ENCODE results near the gene MYO7B. TPM values are rescaled to one million over a fixed set of nuclear protein-coding genes. Genes with fewer than 3 reads are reported as not detected.

Gene MYO7B
- polyA plus RNA-seq, 1 of the 3 experiments (the other 2 are of a cell fraction) = 0.08 TPM

DNA sequence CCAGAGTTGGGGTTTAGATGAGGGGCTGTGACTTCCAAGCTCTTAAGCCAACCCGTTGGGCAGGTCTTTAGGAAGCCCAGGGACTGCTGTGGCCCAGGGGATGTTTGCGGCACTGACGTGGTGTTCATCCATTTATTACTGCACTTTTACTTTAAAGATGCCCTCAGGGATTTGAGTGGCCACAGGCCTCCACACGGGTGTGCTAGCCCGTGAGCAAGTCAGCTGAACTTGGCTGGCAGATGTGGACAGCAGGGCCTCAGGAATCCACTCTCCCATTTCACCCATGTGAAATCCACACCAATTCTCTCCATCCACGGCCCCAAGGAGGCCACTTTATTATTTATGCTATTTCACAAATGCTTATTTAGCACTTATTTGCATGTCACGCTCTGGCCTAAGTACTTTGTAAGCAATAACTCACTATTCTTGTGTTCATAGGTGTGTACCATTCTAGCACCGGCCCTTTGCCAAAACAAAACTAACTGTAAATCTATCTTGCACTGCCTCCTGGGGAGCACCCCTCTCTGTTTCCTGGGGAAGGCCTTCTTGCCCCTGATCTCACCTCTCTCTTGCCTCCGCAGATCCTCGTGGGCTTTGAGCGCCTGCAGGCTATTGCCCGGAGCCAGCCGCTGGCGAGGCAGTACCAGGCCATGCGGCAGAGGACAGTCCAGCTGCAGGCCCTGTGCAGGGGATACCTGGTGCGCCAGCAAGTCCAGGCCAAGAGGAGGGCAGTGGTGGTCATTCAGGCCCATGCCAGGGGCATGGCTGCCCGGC, 71.3 kb downstream of the MYO7B start (continued):
- no peak for TF ChIP-seq RCOR1 (IDR thresholded peaks at IDR 0.05; ENCODE audit: low read length)
- no peak for TF ChIP-seq GATA2 (CRISPR knock-in tag; IDR thresholded peaks at IDR 0.05)
- no peak for TF ChIP-seq RFX5 (IDR thresholded peaks at IDR 0.05; ENCODE audit: low read length)
- no peak for TF ChIP-seq YY1 (IDR thresholded peaks at IDR 0.05; ENCODE audit: low read depth)
- TF ChIP-seq ZBTB33 (IDR thresholded peaks at IDR 0.05; ENCODE audit: borderline replicate concordance, low read depth) = no peak
- TF ChIP-seq POLR2AphosphoS5 (IDR thresholded peaks at IDR 0.05; ENCODE audit: low read depth, low read length) = no peak

DNA sequence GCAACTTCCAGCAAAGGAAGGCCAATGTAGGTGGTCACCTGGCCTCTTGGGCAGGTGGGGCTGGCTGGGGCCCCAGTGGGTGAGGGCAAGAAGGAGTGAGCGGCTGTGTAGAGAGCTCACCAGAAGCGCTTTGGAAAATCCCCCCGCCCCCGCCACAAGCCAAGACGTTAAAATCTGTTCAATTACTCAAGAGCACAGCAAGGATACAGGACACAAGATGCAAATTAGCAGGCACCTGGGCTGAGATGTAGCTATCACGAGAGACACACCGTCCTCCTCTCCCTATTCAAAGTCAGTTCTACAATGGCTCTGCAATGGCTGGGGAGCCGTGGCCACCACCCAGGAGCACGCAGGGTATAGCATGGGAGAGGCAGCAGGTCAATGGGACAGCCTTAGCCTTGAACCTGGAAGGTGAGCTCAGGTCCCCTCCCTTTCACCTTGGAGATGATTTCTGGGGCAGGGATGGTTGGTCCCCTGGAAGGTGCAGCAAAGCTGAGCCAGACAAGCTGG, 72.0 kb downstream of the MYO7B start:
- DNase-seq = no peak
- TF ChIP-seq, protein P1, sequence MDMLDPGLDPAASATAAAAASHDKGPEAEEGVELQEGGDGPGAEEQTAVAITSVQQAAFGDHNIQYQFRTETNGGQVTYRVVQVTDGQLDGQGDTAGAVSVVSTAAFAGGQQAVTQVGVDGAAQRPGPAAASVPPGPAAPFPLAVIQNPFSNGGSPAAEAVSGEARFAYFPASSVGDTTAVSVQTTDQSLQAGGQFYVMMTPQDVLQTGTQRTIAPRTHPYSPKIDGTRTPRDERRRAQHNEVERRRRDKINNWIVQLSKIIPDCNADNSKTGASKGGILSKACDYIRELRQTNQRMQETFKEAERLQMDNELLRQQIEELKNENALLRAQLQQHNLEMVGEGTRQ (IDR thresholded peaks at IDR 0.05; ENCODE audit: borderline replicate concordance, low read depth, low read length) = no peak
- TF ChIP-seq YY1 (IDR thresholded peaks at IDR 0.05; ENCODE audit: low read depth) (no peak), POLR2AphosphoS5 (IDR thresholded peaks at IDR 0.05; ENCODE audit: low read depth, low read length) (no peak), CHD2 (IDR thresholded peaks at IDR 0.05; ENCODE audit: low read length, partially characterized antibody) (no peak), RXRA (IDR thresholded peaks at IDR 0.05; ENCODE audit: borderline replicate concordance, low read depth) (no peak), FOSL2 (IDR thresholded peaks at IDR 0.05; ENCODE audit: borderline replicate concordance, low read depth) (no peak), JUND (IDR thresholded peaks at IDR 0.05) (no peak), TCF12 (IDR thresholded peaks at IDR 0.05) (no peak), GATA2 (CRISPR knock-in tag; IDR thresholded peaks at IDR 0.05) (no peak), MXI1 (IDR thresholded peaks at IDR 0.05; ENCODE audit: low read depth, low read length) (no peak), SIN3A (IDR thresholded peaks at IDR 0.05; ENCODE audit: borderline replicate concordance, low read depth, low read length) (no peak), PBX3 (IDR thresholded peaks at IDR 0.05) (no peak), EZH2phosphoT487 (IDR thresholded peaks at IDR 0.05; ENCODE audit: borderline replicate concordance, low read depth) (no peak), NRF1 (IDR thresholded peaks at IDR 0.05; ENCODE audit: low read depth, low read length) (no peak), CTCF (IDR thresholded peaks at IDR 0.05) (no peak)
- TF ChIP-seq, protein P2, sequence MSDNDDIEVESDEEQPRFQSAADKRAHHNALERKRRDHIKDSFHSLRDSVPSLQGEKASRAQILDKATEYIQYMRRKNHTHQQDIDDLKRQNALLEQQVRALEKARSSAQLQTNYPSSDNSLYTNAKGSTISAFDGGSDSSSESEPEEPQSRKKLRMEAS (IDR thresholded peaks at IDR 0.05; ENCODE audit: low read depth) = no peak
- TF ChIP-seq, protein P3, sequence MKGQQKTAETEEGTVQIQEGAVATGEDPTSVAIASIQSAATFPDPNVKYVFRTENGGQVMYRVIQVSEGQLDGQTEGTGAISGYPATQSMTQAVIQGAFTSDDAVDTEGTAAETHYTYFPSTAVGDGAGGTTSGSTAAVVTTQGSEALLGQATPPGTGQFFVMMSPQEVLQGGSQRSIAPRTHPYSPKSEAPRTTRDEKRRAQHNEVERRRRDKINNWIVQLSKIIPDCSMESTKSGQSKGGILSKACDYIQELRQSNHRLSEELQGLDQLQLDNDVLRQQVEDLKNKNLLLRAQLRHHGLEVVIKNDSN (IDR thresholded peaks at IDR 0.05; ENCODE audit: borderline replicate concordance, low read depth) = no peak

More for the DNA sequence above, 72.0 kb downstream of the MYO7B start:
- Histone ChIP-seq H3K36me3 (replicated peaks in 1 of 2; ENCODE audit: control insufficient read depth in 1 of 2, insufficient read depth in 2 of 2, low read length in 1 of 2) (no peaks in the 10 kb centered on the region), H3K9ac (no peak overlapping the region), H3K27ac (ENCODE audit: low read depth in 2 of 2, low read length in 1 of 2) (no peak overlapping the region), H3K4me3 (ENCODE audit: low read depth in 2 of 2, low read length in 1 of 2) (no peak overlapping the region), H3K79me2 (ENCODE audit: insufficient read depth) (no peaks in the 10 kb centered on the region), H3K9me2 (no peaks in the 10 kb centered on the region), H2AFZ (ENCODE audit: low read depth) (no peak overlapping the region), H3K9me3 (no peaks in the 10 kb centered on the region), H3F3A (replicated peaks; ENCODE audit: insufficient read depth) (no peaks in the 10 kb centered on the region), H3K27me3 (ENCODE audit: insufficient read depth) (no peaks in the 10 kb centered on the region), H3K4me2 (no peak overlapping the region), H4K20me1 (ENCODE audit: insufficient read depth) (no peaks in the 10 kb centered on the region), H3K4me1 (ENCODE audit: control insufficient read depth in 1 of 2, insufficient read depth in 2 of 2, low read depth in 1 of 2, low read length in 1 of 2) (no peaks in the 10 kb centered on the region)
- ChIA-PET CTCF (interaction anchor here (1.4 to 2.0 kb wide), 3 partner anchors 16 to 43 kb away, joined by 3 to 11 read pairs (median 6); no protein-coding TSS in a partner anchor), POLR2A (no interaction called here)
- 80% methylated on average over 5 of the region's 9 CpGs for WGBS (ENCODE audit: low lambda C conversion rate)
